Anterior cingulate cortex (tissue), 58 donors: ENCODE data around the gene ADRM1.

ENCODE experiments used
- DNase-seq, 58 donors: peaks; one replicate each; lab custom pipeline; 2025; lab: John Stamatoyannopoulos, UW

Gene ADRM1

DNA sequence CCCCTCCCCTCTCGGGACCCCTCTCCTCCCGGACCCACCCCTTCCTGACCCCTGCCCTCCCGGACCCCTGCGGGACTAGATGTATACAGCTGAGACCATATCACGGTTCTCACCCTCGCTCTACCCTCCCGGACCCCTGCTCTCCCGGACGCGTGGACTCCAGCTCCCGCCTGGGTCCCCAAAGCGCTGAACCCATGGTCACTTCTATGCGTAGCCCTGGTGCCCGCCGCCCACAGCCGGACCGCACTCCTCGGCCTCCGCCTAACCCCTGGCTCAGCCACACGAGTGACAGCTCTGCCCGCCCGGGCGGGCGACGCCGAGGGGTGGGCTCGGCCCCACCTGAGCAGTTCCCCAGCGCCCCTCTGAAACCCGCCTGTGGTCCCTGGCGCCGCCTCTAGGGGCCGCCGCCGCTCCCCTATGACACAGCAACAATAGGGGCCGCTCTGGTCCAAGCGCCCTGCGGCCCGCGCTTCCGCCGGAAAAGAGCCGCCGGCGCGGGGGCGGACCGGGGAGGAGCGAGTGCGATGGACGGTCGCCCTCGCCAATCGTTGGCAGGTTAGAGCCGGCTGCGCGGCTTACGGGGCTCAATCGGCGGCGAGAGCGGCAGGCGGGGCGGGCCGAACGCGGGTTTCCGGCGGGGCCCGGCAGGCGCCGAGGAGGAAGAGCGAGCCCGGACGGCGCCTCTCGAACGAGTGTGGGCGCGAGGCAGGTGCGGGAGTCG, at the start of gene ADRM1:
ADRM1 (plus strand) TSS at position 657 of the 721 bp plus-strand sequence. CDS start 572 bp downstream, outside the sequence.
- peak; percentile 50 to 98 (median 93) for DNase-seq

DNA sequence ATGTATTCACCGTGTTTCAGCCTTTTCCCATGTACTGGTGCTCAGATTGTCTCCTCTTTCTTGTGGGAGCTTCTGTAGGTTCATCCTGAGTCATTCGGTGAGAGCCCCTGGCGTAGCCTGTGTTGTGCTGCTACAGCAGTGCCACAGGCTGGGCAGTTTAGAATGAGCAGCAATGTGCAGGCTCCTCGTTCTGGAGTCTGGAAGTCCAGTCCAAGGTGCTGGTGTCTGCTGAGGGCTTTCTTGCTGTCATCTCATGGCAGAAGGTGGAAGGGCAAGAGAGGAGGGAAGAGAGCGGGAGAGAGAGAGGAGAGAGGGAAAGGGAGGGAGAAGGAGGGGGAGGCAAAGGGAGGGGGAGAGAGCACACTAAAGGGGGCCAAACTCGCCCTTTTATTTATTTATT, 49.4 kb upstream of the ADRM1 start:
- no peak for DNase-seq

DNA sequence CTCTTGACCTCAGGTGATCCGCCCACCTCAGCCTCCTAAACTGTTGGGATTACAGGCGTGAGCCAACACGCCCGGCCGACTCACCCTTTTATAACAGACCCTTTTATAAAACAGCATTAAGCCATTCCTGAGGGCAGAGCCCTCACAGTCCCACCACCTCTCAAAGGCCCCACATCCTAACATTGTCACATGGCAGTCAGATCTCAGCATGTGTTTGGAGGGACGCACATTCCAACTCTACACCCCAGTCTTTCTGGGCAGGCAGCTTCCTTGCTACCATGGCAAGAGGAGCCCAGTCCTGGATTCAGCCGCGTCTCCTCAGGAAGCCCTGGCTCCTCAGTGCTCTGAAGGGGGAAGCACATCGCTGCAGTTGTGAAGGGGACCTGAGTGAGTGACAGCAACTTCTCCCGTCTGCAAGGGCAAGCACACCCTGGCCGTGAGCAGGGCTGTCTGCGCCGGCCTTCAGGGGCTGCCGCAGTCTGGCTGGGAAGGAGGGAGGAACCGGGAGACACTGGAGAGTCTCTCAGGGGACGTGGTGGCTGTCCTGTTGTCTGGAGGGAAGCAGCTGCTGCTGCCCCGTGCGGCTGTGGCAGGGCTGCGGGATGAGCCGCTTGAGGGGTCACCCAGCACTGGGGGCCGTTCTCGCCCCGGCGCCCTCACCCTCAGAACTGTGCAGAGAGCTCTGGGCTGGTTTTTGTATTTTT, 48.6 kb upstream of the ADRM1 start:
- no peak for DNase-seq

GRCh38 chr20:62255976-62256375, 46.8 kb upstream of the ADRM1 start:
- DNase-seq: no peak

GRCh38 chr20:62258499-62259293, 44.1 kb upstream of the ADRM1 start:
- peak in 4 of 58 donors; percentile 17 to 28 (median 26) for DNase-seq

GRCh38 chr20:62259294-62259565, 43.6 kb upstream of the ADRM1 start:
- DNase-seq: no peak

DNA sequence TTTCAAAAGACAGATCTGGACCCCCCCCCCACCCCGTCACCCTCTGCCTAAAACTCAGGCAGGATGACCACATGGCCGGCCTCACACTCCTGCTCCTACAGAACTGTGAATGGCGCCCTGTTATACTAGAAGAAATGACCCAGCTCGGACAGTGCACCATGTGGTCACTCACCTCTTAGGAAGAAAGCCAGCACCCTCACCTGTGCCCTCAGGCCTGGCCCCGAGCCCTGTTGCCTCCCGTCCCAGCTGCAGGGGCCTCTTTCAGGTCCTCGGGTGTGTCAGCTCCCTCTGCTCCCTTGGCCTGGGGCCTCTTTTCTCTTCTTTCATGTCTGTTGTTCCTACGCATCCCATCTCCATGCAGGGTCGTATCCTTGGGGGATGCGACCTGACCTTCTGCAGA, 40.7 kb upstream of the ADRM1 start:
- no peak for DNase-seq

GRCh38 chr20:62263396-62263795, 39.4 kb upstream of the ADRM1 start:
- no peak for DNase-seq

GRCh38 chr20:62265365-62265764, 37.4 kb upstream of the ADRM1 start:
- DNase-seq: no peak

DNA sequence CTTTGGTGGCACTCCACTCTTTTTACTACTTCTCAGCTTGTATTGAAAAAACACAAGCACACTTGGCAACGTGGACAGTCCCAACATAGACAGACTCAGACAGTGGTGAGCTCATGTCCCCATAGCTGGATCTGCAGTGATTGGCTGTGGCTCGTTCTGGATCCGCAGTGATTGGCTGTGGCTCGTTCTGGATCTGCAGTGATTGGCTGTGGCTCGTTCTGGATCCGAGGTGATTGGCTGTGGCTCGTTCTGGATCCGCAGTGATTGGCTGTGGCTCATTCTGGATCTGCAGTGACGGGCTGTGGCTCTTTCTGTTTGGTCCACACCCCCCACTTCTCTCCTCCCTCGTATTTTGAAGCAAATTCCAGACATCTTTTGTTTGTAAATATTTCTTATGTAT, 36.5 kb upstream of the ADRM1 start:
- DNase-seq: no peak

DNA sequence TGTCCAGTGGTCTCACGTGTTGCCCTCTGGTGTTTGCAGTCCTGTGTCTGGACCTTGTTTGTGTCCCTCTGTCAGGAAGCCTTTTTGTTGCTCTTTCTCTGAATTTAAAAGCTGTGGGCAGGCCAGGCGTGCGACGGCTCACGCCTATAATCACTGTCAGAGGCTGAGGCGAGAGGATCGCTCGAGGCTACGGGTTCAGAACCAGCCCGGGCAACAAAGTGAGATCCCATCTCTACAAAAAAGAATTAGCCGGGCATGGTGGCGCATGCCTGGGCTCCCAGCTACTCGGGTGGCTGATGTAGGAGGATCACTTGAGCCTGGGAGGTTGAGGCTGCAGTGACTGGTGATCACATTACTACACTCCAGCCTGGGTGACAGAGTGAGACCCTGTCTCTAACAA, 35.9 kb upstream of the ADRM1 start:
- no peak for DNase-seq

DNA sequence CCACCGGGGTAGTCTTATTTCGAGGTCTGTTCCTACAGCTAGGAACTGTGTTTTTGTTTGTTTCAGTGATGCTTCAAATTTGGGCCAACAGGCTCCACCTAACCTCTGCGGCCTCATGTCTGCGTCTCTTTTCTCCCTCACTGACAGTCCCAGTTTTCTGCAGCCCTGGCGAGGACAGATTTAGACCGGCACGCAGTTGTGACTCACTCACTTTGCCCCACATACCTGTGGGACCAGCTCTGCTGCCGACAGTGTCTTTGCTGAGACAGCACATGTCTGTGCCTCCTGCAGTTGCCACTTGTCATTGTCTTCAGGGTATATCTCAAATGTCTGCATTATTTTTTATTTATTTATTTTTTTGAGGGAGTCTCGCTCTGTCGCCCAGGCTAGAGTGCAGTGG, 35.3 kb upstream of the ADRM1 start:
- peak in 6 of 58 donors; percentile 17 to 57 (median 23) for DNase-seq

GRCh38 chr20:62268228-62268900, 34.4 kb upstream of the ADRM1 start:
- DNase-seq: no peak

DNA sequence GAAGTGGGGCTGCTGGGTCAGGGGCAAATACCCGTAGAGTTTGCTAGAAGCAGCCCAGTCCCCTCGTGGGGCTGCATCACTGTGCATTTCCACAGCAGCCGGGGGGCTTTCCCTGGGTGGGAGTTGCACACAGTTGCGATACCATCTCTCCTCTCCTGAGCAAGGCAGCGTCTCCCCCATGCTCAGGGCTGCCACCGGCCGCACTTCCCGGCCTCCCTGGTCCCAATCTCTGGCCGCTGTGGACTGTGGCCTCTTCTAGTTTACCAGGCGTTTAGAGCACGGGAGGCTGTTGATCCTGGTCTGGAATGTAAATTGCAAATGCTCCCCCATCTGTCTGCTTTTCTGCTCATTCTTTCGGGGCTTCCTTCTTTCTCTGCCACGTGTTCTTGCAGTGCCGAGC, 33.4 kb upstream of the ADRM1 start:
- DNase-seq: no peak

DNA sequence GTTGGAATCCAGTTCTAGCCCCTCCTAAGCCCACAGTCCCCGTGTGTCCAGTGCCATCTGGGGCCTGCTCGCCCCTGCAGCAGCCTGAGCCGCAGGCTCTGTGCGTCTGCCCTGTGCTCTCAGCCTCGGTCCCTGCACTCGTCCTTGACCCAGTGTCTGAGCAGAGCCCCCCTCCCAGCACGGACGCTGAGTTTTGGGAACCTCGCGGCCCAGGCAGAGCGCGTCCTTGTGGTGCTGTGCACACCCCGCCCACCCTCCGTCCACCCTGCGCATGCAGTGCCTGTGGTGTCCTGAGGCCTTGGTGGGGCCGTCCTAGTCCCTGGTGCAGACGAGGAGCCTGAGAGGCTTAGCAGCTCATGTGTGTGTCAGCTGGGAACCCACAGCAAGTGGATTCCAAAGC, 32.9 kb upstream of the ADRM1 start:
- DNase-seq: no peak

DNA sequence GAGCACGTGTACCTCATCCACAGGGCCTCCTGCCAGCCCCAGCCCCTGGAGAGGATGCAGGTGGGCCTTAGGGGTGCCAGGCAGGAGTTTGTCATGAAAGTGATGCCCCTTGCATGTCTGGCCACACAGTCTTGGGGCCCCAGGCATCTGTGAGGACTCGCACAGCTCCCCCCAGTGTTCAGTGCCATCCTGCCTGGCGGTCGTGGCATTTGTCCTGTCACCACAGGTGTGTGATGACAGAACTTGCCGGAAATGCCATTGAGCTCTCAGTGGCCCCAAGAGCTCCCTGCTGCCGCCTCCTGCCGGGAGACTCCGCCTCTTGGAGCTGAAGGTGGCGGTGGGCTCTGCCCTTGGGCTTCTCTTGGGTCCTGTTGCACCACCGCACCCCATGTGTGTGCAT, 30.6 kb upstream of the ADRM1 start:
- DNase-seq: no peak

DNA sequence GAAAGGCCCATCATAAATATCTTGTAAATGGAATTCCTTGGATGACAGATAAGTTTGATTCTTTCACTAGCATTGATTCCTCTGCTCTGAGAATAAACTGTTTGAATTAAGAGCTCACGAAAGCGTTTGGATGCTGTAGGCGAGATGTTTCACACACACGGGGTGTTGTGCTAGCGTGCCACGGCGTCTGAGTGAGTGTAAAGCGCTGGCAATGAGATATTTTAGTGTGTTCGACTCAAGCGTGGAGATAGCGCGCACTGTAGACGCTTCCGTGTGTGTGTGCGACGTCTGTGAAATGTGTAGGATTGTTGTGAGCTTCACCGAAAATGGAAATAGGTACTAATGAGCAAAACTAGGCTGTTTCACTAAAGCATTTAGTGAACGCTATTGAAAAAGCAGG, 29.4 kb upstream of the ADRM1 start:
- no peak for DNase-seq

GRCh38 chr20:62274332-62274950, 28.4 kb upstream of the ADRM1 start:
- DNase-seq: peak in 44 of 58 donors; percentile 6 to 87 (median 46)

- no peak for DNase-seq
These were observed 27.6 kb upstream of the ADRM1 start for GRCh38 chr20:62275219-62275618.

- peak in 28 of 58 donors; percentile 9 to 63 (median 28) for DNase-seq
These were observed 26.4 kb upstream of the ADRM1 start for GRCh38 chr20:62276439-62276838.
